IPS DF 6.9 (cell line): ENCODE data around the gene STAT6.

Experiments
- DNase-seq: peaks from one replicate; pipeline ENCODE4 v3.0.0-alpha.2; 2013; ENCODE audit warnings: low read depth, low spot score
- H3K27ac ChIP-seq: one replicate; pipeline ENCODE4 v1.5.1; 2013; ENCODE audit warnings: low read length, control low read depth
- H3K27me3 ChIP-seq: 2 replicates; pipeline ENCODE4 v1.6.1; 2013; ENCODE audit warnings: mild to moderate bottlenecking, low read length; ENCODE audit not compliant: control insufficient read depth, insufficient read depth
- H3K36me3 ChIP-seq: 2 replicates; pipeline ENCODE4 v1.6.1; 2013; ENCODE audit warnings: low read length; ENCODE audit not compliant: control insufficient read depth, insufficient read depth
- H3K4me1 ChIP-seq: 2 replicates; pipeline ENCODE4 v1.6.1; 2013; ENCODE audit warnings: low read length; ENCODE audit not compliant: control insufficient read depth, insufficient read depth
- H3K4me3 ChIP-seq: 2 replicates; pipeline ENCODE4 v1.5.1; 2013; ENCODE audit warnings: mild to moderate bottlenecking, low read length
- H3K9me3 ChIP-seq: 2 replicates; pipeline ENCODE4 v1.6.1; 2013; ENCODE audit warnings: low read length, inconsistent platforms; ENCODE audit not compliant: control insufficient read depth, insufficient read depth
- WGBS: extraction: QIAGEN DNeasy Blood & Tissue Kit; methylation state at CpG from one replicate; pipeline ENCODE4 v1.1.7; 2013; ENCODE audit warnings: mixed read lengths, missing lambda C conversion rate; ENCODE audit not compliant: insufficient read length, insufficient coverage; 5-methylcytosine and 5-hydroxymethylcytosine counted together

STAT6 gene

DNA sequence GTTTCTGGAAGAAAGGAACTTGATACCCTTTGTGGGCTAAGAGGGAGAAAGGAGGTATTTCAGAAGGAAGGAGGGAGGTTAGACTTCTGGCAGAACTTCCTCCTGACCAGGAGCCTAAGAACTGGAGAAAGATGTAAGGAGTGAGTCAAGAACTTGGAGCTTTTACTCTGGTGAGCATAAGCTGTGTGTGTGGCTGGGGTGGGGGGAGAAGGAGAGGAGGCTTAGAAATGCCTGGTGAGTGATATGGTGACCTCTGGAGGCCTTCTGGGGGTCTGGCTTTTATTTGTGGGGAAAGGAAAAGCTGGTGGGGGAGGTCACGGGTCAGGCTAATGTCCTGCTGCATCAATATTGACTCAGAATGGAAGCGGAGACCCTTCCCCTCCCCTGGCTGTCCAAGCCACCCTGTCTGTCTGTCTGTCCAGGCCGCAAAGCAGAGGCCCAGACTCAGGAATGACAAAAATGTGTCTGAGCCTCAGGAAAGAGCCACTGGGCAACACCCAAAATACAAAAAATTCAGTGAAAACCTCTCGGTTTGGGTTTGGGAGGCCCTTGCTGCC is 21.9 kb upstream of the STAT6 start:
- Histone ChIP-seq H3K36me3 (no peaks in the 10 kb centered on the region), H3K9me3 (no peaks in the 10 kb centered on the region), H3K4me3 (no peak overlapping the region), H3K4me1 (peaks cover 24% of the 10 kb centered on the region), H3K27me3 (no peaks in the 10 kb centered on the region), H3K27ac (no peak overlapping the region)
- WGBS: no CpG with 5 or more reads among the region's 4 CpGs
- no peak for DNase-seq

GRCh38 chr12:57131896-57132744 is 21.0 kb upstream of the STAT6 start:
- no peak overlapping the region for H3K4me3 ChIP-seq
- H3K4me1 ChIP-seq: peaks cover 24% of the 10 kb centered on the region

DNA sequence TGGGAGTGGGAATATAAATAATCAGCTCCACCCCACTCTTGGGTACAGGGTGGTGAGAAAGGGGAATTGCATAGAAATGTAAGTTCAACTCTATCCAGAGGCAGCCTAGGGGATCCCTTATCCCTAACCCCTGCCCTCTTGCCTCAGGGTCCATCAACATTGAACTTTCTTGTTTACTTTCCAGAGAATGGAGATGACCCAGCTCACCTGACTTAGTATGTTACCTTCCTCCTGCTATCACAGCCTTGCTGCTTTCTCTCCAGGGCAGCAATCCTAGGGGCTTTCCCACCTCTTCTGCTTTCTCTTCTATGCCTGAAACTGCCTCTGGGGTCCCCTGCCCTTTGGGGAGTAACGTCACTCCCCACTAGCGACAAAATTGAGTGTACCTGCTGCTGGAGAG is 19.8 kb upstream of the STAT6 start:
- H3K9me3 ChIP-seq: no peaks in the 10 kb centered on the region
- H3K27ac ChIP-seq: no peak overlapping the region
- H3K36me3 ChIP-seq: no peaks in the 10 kb centered on the region
- WGBS: no CpG with 5 or more reads among the region's 2 CpGs
- peaks cover 26% of the 10 kb centered on the region for H3K4me1 ChIP-seq
- H3K27me3 ChIP-seq: no peaks in the 10 kb centered on the region
- no peak overlapping the region for H3K4me3 ChIP-seq
- DNase-seq: no peak

More at GRCh38 chr12:57131896-57132744, 21.0 kb upstream of the STAT6 start:
- no CpG with 5 or more reads among the region's 9 CpGs for WGBS
- DNase-seq: no peak
- Histone ChIP-seq H3K27ac (no peak overlapping the region), H3K27me3 (no peaks in the 10 kb centered on the region), H3K9me3 (no peaks in the 10 kb centered on the region), H3K36me3 (no peaks in the 10 kb centered on the region)

DNA sequence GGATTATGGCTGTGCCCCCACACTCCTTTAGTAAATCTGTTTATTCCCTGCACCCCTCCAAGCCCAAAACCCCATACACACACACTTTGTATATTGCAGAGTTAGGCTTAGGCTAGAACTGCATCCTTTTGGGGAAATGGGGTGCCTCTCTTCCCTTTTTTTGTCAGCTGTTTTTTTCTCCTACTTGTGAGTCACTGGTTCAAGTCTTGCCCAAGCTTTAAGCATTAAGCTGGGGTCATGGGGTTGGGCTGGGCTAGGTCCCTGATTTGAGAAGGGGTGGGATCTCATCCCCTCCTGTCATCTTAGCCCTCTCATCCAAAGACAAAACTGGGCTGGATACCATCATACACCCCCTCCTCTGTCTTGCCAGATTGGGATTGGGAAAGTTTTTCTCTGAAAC is 18.7 kb upstream of the STAT6 start:
- Histone ChIP-seq H3K27ac (no peak overlapping the region), H3K36me3 (no peaks in the 10 kb centered on the region), H3K27me3 (no peaks in the 10 kb centered on the region), H3K4me3 (peak overlapping the region; percentile 86; the same call in 1 of the 2 replicates), H3K9me3 (no peaks in the 10 kb centered on the region), H3K4me1 (peaks cover 18% of the 10 kb centered on the region)
- DNase-seq: no peak

GRCh38 chr12:57129321-57129842 is 18.2 kb upstream of the STAT6 start:
- WGBS: no CpG with 5 or more reads among the region's 12 CpGs
- H3K27me3 ChIP-seq: no peaks in the 10 kb centered on the region
- H3K4me1 ChIP-seq: peaks cover 18% of the 10 kb centered on the region
- no peaks in the 10 kb centered on the region for H3K36me3 ChIP-seq
- peak overlapping the region; percentile 86; the same call in 1 of the 2 replicates for H3K4me3 ChIP-seq
- no peak overlapping the region for H3K27ac ChIP-seq
- DNase-seq: no peak
- no peaks in the 10 kb centered on the region for H3K9me3 ChIP-seq

GRCh38 chr12:57128519-57129247 is 17.5 kb upstream of the STAT6 start:
- H3K27me3 ChIP-seq: no peaks in the 10 kb centered on the region
- H3K27ac ChIP-seq: no peak overlapping the region
- DNase-seq: no peak
- peaks cover 15% of the 10 kb centered on the region; the same call in 1 of the 2 replicates for H3K4me1 ChIP-seq
- no peaks in the 10 kb centered on the region for H3K36me3 ChIP-seq
- H3K4me3 ChIP-seq: peak overlapping the region; percentile 86; the same call in 1 of the 2 replicates
- no peaks in the 10 kb centered on the region for H3K9me3 ChIP-seq
- no CpG with 5 or more reads among the region's 35 CpGs for WGBS

DNA sequence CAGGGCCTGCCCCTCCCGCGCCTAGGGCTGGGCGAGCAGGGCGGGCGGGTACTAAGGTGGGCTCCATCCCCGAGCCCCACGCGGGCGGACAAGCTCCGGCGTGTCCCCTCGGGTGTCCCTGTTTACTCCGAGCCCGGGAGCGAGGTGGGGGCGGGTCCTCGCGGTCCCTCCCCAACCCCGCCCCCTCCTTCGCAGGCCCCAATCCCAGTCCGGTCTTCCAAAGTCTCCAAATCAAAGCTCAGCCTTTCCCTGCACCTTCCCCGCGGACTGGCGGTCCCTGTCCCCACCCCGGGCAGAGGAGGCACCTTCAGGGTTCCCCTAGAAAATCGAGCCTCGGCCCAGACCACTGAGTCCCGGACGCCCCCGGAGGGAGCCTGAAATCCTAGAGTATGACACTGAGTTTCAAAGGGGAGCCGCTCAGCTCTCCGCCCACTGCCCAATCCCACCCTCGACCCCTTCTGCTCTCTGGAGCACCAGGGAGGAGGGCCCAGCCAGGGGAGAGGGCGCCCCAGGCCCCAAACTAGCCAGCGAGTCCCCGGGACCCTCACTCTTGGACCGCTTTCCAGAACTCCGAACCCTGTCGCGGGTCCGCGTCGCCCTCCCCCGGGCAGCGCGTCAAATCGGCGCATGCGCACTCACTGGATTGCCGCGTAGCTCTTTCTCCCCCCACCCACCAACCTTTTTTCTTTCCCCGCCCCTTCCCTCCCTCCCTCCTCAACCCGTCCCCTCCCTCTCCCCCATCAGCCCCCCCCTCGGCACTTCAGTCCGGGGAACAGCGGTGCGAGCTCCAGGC is 16.8 kb upstream of the STAT6 start, which contains the start of gene LRP1:
Gene LRP1 (plus strand): TSS at position 758 of the 793 bp plus-strand sequence. CDS start 482 bp downstream, outside the sequence.
- Histone ChIP-seq H3K27ac (no peak within 1 kb of the TSS), H3K9me3 (no peaks in the 10 kb centered on the region), H3K4me1 (peaks cover 11% of the 10 kb centered on the region; the same call in 1 of the 2 replicates)

GRCh38 chr12:57127101-57127725 is 16.1 kb upstream of the STAT6 start:
- Histone ChIP-seq H3K27ac (no peak overlapping the region), H3K27me3 (no peaks in the 10 kb centered on the region), H3K36me3 (no peaks in the 10 kb centered on the region), H3K4me1 (peaks cover 8% of the 10 kb centered on the region; the same call in 1 of the 2 replicates), H3K4me3 (peak overlapping the region; percentile 86; the same call in 1 of the 2 replicates), H3K9me3 (no peaks in the 10 kb centered on the region)
- no peak for DNase-seq
- no CpG with 5 or more reads among the region's 26 CpGs for WGBS

More for the DNA sequence above, 16.8 kb upstream of the STAT6 start, which contains the start of gene LRP1:
- H3K4me3 ChIP-seq: peak within 1 kb of the TSS; percentile 86
- H3K36me3 ChIP-seq: no peaks in the 10 kb centered on the region
- H3K27me3 ChIP-seq: no peaks in the 10 kb centered on the region
- no peak for DNase-seq
- no CpG with 5 or more reads among the region's 57 CpGs for WGBS

DNA sequence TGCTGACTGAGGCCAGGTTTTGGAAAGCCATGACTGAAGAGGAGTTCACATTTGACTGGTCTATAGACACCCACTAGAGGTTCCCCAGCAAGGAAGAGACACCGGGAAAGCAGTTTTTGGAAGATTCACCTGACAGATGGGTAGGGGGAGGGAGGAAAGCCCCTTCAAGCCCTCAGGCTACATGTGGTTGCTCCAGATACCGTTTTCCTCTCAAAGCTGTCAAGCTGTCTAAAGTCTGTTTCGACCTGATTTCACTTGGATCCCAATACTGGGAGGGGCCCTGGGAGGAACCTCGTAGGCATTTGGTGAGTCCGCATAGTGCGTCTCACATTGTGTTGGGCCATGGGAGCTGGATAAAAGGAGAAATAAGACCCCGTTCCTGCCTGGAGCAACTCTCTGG is 15.4 kb upstream of the STAT6 start:
- H3K4me1 ChIP-seq: peaks cover 5% of the 10 kb centered on the region; the same call in 1 of the 2 replicates
- WGBS: no CpG with 5 or more reads among the region's 7 CpGs
- H3K27me3 ChIP-seq: no peaks in the 10 kb centered on the region
- no peaks in the 10 kb centered on the region for H3K36me3 ChIP-seq
- H3K27ac ChIP-seq: no peak overlapping the region
- H3K9me3 ChIP-seq: no peaks in the 10 kb centered on the region
- no peak overlapping the region for H3K4me3 ChIP-seq
- DNase-seq: no peak
